Bronchial epithelial cell (primary cell): ENCODE measurements around the gene CTNNA2. TPM values are rescaled to one million over a fixed set of nuclear protein-coding genes. Genes with fewer than 3 reads are reported as not detected.

Experiments used
- DNase-seq: peaks from one replicate; pipeline ENCODE4 v3.0.0-alpha.2; 2010; ENCODE audit warnings: low read depth
- FAIRE-seq: peaks from 2 replicates; lab custom pipeline; 2011; peaks lifted over from hg19 to GRCh38; lab: Jason Lieb, UNC
- H3K27me3 ChIP-seq: 2 replicates; pipeline ENCODE4 v1.5.1; 2011; ENCODE audit warnings: low read length; ENCODE audit not compliant: control insufficient read depth, insufficient read depth
- H3K36me3 ChIP-seq: 2 replicates; pipeline ENCODE4 v1.5.1; 2011; ENCODE audit warnings: low read length; ENCODE audit not compliant: control insufficient read depth, insufficient read depth
- H3K4me3 ChIP-seq: 2 replicates; pipeline ENCODE4 v1.5.1; 2011; ENCODE audit warnings: mild to moderate bottlenecking, low read depth, low read length, control low read depth
- CTCF ChIP-seq: IDR thresholded peaks from 2 replicates; pipeline ENCODE4 v1.5.1; 2011; ENCODE audit warnings: mild to moderate bottlenecking, moderate library complexity, low read length, control low read depth, inconsistent platforms; ENCODE audit not compliant: insufficient read depth, severe bottlenecking
- total RNA-seq: library from RNA; depleted of rRNA; stranded (reverse); fragments of >200 nt; gene quantifications from 2 replicates; pipeline ENCODE4 v1.2.1, GENCODE V29; 2014

CTNNA2 gene
- not detected in 2 replicates for total RNA-seq

GRCh38 chr2:79512442-79513401 lies at the start of gene CTNNA2:
Gene CTNNA2 (plus strand): TSS chr2:79513051.
- DNase-seq (no peak), FAIRE-seq (no peak)
- TF ChIP-seq CTCF, result peak; percentile 15
- Histone ChIP-seq H3K36me3 (no peaks in the 10 kb centered on the region), H3K4me3 (peak within 1 kb of the TSS; percentile 14), H3K27me3 (no peaks in the 10 kb centered on the region)

GRCh38 chr2:79487399-79487798 lies 25.5 kb upstream of the CTNNA2 start:
- DNase-seq (no peak), FAIRE-seq (no peak)
- Histone ChIP-seq H3K27me3 (no peaks in the 10 kb centered on the region), H3K4me3 (no peak overlapping the region), H3K36me3 (no peaks in the 10 kb centered on the region)
- no peak for TF ChIP-seq CTCF

- H3K36me3 ChIP-seq, result no peaks in the 10 kb centered on the region
- no peak for TF ChIP-seq CTCF
- no peak overlapping the region for H3K4me3 ChIP-seq
- peak; percentile 41 for DNase-seq
- FAIRE-seq, result no peak
- H3K27me3 ChIP-seq, result no peaks in the 10 kb centered on the region
These were observed 1.4 kb upstream of the CTNNA2 start for GRCh38 chr2:79511320-79511951.

- no peak overlapping the region for H3K4me3 ChIP-seq
- TF ChIP-seq CTCF, result no peak
- FAIRE-seq, result no peak
- H3K36me3 ChIP-seq, result no peaks in the 10 kb centered on the region
- no peaks in the 10 kb centered on the region for H3K27me3 ChIP-seq
- DNase-seq, result no peak
These were observed 860 bp downstream of the CTNNA2 start for GRCh38 chr2:79513711-79514110.

GRCh38 chr2:79529636-79530035 lies 16.8 kb downstream of the CTNNA2 start:
- FAIRE-seq (no peak), DNase-seq (no peak)
- Histone ChIP-seq H3K36me3 (no peaks in the 10 kb centered on the region), H3K4me3 (no peak overlapping the region), H3K27me3 (no peaks in the 10 kb centered on the region)
- TF ChIP-seq CTCF, result no peak
